Sigmoid colon (tissue), 7 donors: ENCODE measurements around the gene NISCH. TPM values are rescaled to one million over a fixed set of nuclear protein-coding genes. Genes with fewer than 3 reads are reported as not detected.

Source experiments
- DNase-seq: peaks from one replicate; pipeline ENCODE4 v3.0.0-alpha.2; 2019
- H3K27ac ChIP-seq, 4 donors: fragments of 200-600 bp; sonication (generic); one replicate each; pipeline ENCODE4 v1.5.1; 2016 to 2019; ENCODE audit warnings: mild to moderate bottlenecking in 1 of 4
- H3K27me3 ChIP-seq, 3 donors: fragments of 200-600 bp; sonication (generic); one replicate each; pipeline ENCODE4 v1.5.1; 2019; ENCODE audit warnings: mild to moderate bottlenecking in 1 of 3
- H3K36me3 ChIP-seq, 4 donors: fragments of 200-600 bp; sonication (generic); one replicate each; pipeline ENCODE4 v1.5.1; 2016 to 2019
- H3K4me1 ChIP-seq, 4 donors: fragments of 200-600 bp; sonication (generic); one replicate each; pipeline ENCODE4 v1.5.1; 2017 to 2019
- H3K4me3 ChIP-seq, 4 donors: fragments of 200-600 bp; sonication (generic); one replicate each; pipeline ENCODE4 v1.5.1; 2017 to 2019; ENCODE audit warnings: mild to moderate bottlenecking in 2 of 4, moderate library complexity in 1 of 4
- H3K9me3 ChIP-seq, 4 donors: fragments of 200-600 bp in 3 of 4; sonication (generic) in 3 of 4; one replicate each; pipeline versions ENCODE4 v1.5.1 to v1.6.1; 2013 to 2019
- EP300 ChIP-seq, 4 donors: sonication (generic); formaldehyde crosslinking; IDR thresholded peaks; one replicate each; pipeline ENCODE4 v1.6.1; 2017; ENCODE audit warnings: antibody characterized with exemption in 4 of 4
- POLR2A ChIP-seq, 2 donors: fragments of 450-650 bp; IDR thresholded peaks; one replicate each; pipeline ENCODE4 v1.6.1; 2016; ENCODE audit warnings: antibody characterized with exemption in 2 of 2, mild to moderate bottlenecking in 2 of 2, moderate library complexity in 2 of 2
- POLR2AphosphoS5 ChIP-seq, 4 donors: sonication (generic); formaldehyde crosslinking; IDR thresholded peaks; one replicate each; pipeline ENCODE4 v1.6.1; 2017; ENCODE audit warnings: antibody characterized with exemption in 4 of 4
- WGBS, 2 donors: extraction: QIAGEN DNeasy Blood & Tissue Kit; methylation state at CpG; one replicate each; pipeline ENCODE4 v1.1.7; 2013; 5-methylcytosine and 5-hydroxymethylcytosine counted together
- intact Hi-C: fragments of 100-400 bp; cut with DNase I; formaldehyde crosslinking; loops from one replicate; pipeline ENCODE4 v1.15.1; 2023
- polyA plus RNA-seq, 3 donors: library from polyadenylated mRNA; stranded (reverse); fragments of 200-250 nt; gene quantifications; one replicate each; pipeline ENCODE4 v1.2.3, GENCODE V29; 2013
- total RNA-seq, 4 donors: library from RNA; depleted of rRNA; stranded (reverse); fragments of >200 nt; gene quantifications; one replicate each; pipeline ENCODE4 v1.1.0, GENCODE V29; 2016
- TF ChIP-seq, protein P1 (sequence below), 4 experiments: fragments of 450-650 bp in 3 of 4; fragments of 200-600 bp in 1 of 4; IDR thresholded peaks; one replicate each; pipeline ENCODE4 v1.5.1; 2016 to 2019; ENCODE audit warnings: antibody characterized with exemption in 4 of 4, mild to moderate bottlenecking in 3 of 4, moderate library complexity in 2 of 4
- donor health status: healthy with polysubstance abuse.
- donor health status: Bipolar disorder and iron deficiency.
- donor health status: healthy.

NISCH gene
- total and polyA plus RNA-seq, 7 donors, result 14.3 to 113 (median 53.5) TPM

GRCh38 chr3:52488746-52489145, 33.3 kb downstream of the NISCH start:
- Histone ChIP-seq H3K27ac (no peak overlapping the region), H3K36me3 (peaks cover 53 to 86% (median 71%) of the 10 kb centered on the region in 4 donors), H3K9me3 (no peaks in the 10 kb centered on the region)

DNA sequence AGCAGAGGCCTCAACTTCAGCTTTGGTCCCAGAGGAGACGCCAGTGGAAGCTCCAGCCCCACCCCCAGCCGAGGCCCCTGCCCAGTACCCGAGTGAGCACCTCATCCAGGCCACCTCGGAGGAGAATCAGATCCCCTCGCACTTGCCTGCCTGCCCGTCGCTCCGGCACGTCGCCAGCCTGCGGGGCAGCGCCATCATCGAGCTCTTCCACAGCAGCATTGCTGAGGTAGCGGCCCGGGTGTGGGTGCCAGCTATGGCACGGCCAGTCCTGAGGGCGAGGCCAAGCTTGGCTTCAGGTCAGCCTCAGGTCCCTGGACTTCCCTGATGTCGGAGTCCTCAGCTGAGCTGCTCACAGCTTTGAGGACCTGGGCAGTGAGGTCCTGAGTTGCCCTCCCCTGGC, 34.0 kb downstream of the NISCH start:
- Histone ChIP-seq H3K9me3 (no peaks in the 10 kb centered on the region), H3K27me3 (no peaks in the 10 kb centered on the region), H3K36me3 (peaks cover 53 to 86% (median 71%) of the 10 kb centered on the region in 4 donors), H3K4me1 (peaks cover 0 to 24% (median 16%) of the 10 kb centered on the region in 4 donors), H3K27ac (no peak overlapping the region), H3K4me3 (no peak overlapping the region)
- WGBS, 2 donors, result 93 to 96% methylated on average over 18 of the region's 18 CpGs
- intact Hi-C loops, result no loop called here
- DNase-seq, result no peak
- TF ChIP-seq, protein P1, sequence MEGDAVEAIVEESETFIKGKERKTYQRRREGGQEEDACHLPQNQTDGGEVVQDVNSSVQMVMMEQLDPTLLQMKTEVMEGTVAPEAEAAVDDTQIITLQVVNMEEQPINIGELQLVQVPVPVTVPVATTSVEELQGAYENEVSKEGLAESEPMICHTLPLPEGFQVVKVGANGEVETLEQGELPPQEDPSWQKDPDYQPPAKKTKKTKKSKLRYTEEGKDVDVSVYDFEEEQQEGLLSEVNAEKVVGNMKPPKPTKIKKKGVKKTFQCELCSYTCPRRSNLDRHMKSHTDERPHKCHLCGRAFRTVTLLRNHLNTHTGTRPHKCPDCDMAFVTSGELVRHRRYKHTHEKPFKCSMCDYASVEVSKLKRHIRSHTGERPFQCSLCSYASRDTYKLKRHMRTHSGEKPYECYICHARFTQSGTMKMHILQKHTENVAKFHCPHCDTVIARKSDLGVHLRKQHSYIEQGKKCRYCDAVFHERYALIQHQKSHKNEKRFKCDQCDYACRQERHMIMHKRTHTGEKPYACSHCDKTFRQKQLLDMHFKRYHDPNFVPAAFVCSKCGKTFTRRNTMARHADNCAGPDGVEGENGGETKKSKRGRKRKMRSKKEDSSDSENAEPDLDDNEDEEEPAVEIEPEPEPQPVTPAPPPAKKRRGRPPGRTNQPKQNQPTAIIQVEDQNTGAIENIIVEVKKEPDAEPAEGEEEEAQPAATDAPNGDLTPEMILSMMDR (IDR thresholded peaks at IDR 0.05), result no peak
- TF ChIP-seq POLR2A (IDR thresholded peaks at IDR 0.05) (no peak), EP300 (IDR thresholded peaks at IDR 0.05) (no peak), POLR2AphosphoS5 (IDR thresholded peaks at IDR 0.05) (no peak)

More at GRCh38 chr3:52488746-52489145, 33.3 kb downstream of the NISCH start:
- H3K4me1 ChIP-seq, result peaks cover 0 to 26% (median 22%) of the 10 kb centered on the region in 4 donors
- H3K27me3 ChIP-seq, result no peaks in the 10 kb centered on the region
- no peak overlapping the region for H3K4me3 ChIP-seq
- no peak for TF ChIP-seq POLR2AphosphoS5 (IDR thresholded peaks at IDR 0.05)
- no peak for TF ChIP-seq EP300 (IDR thresholded peaks at IDR 0.05)
- no peak for TF ChIP-seq POLR2A (IDR thresholded peaks at IDR 0.05)
- TF ChIP-seq, protein P1 (IDR thresholded peaks at IDR 0.05), result no peak
- no peak for DNase-seq
- intact Hi-C loops, result no loop called here
- WGBS, 2 donors, result 94 to 95% methylated on average over 3 of the region's 3 CpGs

- no peak for DNase-seq
- TF ChIP-seq, protein P1 (IDR thresholded peaks at IDR 0.05), result no peak
- no peak for TF ChIP-seq EP300 (IDR thresholded peaks at IDR 0.05)
- no peak for TF ChIP-seq POLR2A (IDR thresholded peaks at IDR 0.05)
- TF ChIP-seq POLR2AphosphoS5 (IDR thresholded peaks at IDR 0.05), result no peak
- H3K27me3 ChIP-seq, result no peaks in the 10 kb centered on the region
- no peak overlapping the region for H3K4me3 ChIP-seq
- no peaks in the 10 kb centered on the region for H3K9me3 ChIP-seq
- peaks cover 53 to 82% (median 71%) of the 10 kb centered on the region in 4 donors for H3K36me3 ChIP-seq
- peaks cover 0 to 24% (median 11%) of the 10 kb centered on the region in 4 donors for H3K4me1 ChIP-seq
- intact Hi-C loops, result no loop called here
- WGBS, 2 donors, result 83 to 88% methylated on average over 22 of the region's 22 CpGs
- H3K27ac ChIP-seq, result peak overlapping the region in 3 of 4 donors; percentile 38 to 66 (median 54)
Measured at GRCh38 chr3:52490035-52490938, 34.9 kb downstream of the NISCH start.

DNA sequence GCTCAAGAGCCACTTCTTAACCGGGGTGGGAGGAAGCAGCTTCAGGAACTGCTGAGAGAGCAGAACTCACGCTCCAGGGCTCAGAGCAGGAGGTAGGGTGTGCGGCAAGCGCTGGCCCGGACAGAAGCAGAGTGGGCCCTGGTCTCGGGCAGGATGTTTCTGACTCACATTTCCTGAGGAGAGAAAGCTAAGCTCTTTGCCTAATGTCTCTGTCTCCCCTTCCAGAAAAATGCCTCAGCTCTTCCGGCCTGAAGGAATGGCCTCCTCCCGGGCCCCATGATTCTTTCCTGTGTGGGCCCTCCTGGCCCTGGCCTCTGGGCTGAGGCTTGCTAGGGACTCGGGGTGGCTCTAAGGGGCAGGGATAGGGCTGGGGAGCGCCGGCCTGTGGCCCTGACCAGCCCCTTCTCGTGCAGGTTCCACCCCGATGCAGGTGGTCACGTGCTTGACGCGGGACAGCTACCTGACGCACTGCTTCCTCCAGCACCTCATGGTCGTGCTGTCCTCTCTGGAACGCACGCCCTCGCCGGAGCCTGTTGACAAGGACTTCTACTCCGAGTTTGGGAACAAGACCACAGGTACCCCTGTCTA, 35.6 kb downstream of the NISCH start:
- Histone ChIP-seq H3K9me3 (no peaks in the 10 kb centered on the region), H3K27ac (peak overlapping the region in 3 of 4 donors; percentile 38 to 66 (median 54)), H3K4me3 (no peak overlapping the region), H3K4me1 (peaks cover 0 to 25% (median 11%) of the 10 kb centered on the region in 4 donors), H3K36me3 (peaks cover 53 to 75% (median 67%) of the 10 kb centered on the region in 4 donors), H3K27me3 (no peaks in the 10 kb centered on the region)
- TF ChIP-seq, protein P1 (IDR thresholded peaks at IDR 0.05), result no peak
- TF ChIP-seq POLR2AphosphoS5 (IDR thresholded peaks at IDR 0.05) (peak in 2 of 4 donors; percentile 15 to 22), POLR2A (IDR thresholded peaks at IDR 0.05) (no peak), EP300 (IDR thresholded peaks at IDR 0.05) (no peak)
- DNase-seq, result no peak
- intact Hi-C loops, result no loop called here
- WGBS, 2 donors, result 80 to 91% methylated on average over 23 of the region's 23 CpGs
